Upper lobe of left lung (tissue), 4 donors: Measurements from ENCODE around the gene LGALS7B.
"Not testable (repeated sequence)": the region's sequence is repeated elsewhere in the genome, so short reads cannot be mapped to it uniquely, and the experiment has no call there.

Experiments used
- CTCF ChIP-seq, 6 experiments: fragments of 450-650 bp in 4 of 6; fragments of 200-600 bp in 2 of 6; sonication (generic) in 2 of 6; IDR thresholded peaks; one replicate each; pipeline ENCODE4 v1.5.1; 2016 to 2019; ENCODE audit warnings: antibody characterized with exemption in 6 of 6
- POLR2A ChIP-seq, 4 donors: fragments of 450-650 bp; IDR thresholded peaks; one replicate each; pipeline ENCODE4 v1.5.1; 2016 to 2017; ENCODE audit warnings: antibody characterized with exemption in 4 of 4, mild to moderate bottlenecking in 2 of 4

GRCh38 chr19:38770949-38771275 lies 18.1 kb upstream of the LGALS7B start:
- not testable (repeated sequence) for TF ChIP-seq CTCF, POLR2A (IDR thresholded peaks at IDR 0.05)
